Liver (tissue), 9 donors: ENCODE measurements around the gene EPHA5. TPM values are rescaled to one million over a fixed set of nuclear protein-coding genes. Genes with fewer than 3 reads are reported as not detected.

Experiments
- DNase-seq: peaks from one replicate; pipeline ENCODE4 v3.0.0-alpha.2; 2017; ENCODE audit warnings: low spot score
- H3K27ac ChIP-seq, 2 donors: one replicate each; pipeline ENCODE4 v1.7.0; 2013; ENCODE audit warnings: inconsistent platforms in 2 of 2, low read length in 2 of 2, control low read depth in 1 of 2, low read depth in 1 of 2, mild to moderate bottlenecking in 1 of 2
- H3K27me3 ChIP-seq, 4 donors: one replicate each; pipeline versions ENCODE4 v1.6.1 to v1.7.0; 2013; ENCODE audit warnings: low read length in 3 of 4, inconsistent platforms in 1 of 4, mild to moderate bottlenecking in 1 of 4, moderate library complexity in 1 of 4; ENCODE audit not compliant: control insufficient read depth in 4 of 4, insufficient read depth in 4 of 4
- H3K36me3 ChIP-seq, 4 donors: one replicate each; pipeline versions ENCODE4 v1.6.1 to v1.7.0; 2013; ENCODE audit warnings: low read length in 3 of 4, mild to moderate bottlenecking in 3 of 4, low read depth in 1 of 4, moderate library complexity in 1 of 4; ENCODE audit not compliant: control insufficient read depth in 4 of 4, insufficient read depth in 3 of 4
- H3K4me1 ChIP-seq, 4 donors: one replicate each; pipeline versions ENCODE4 v1.6.1 to v1.7.0; 2013; ENCODE audit warnings: low read length in 3 of 4, mild to moderate bottlenecking in 3 of 4, moderate library complexity in 1 of 4; ENCODE audit not compliant: control insufficient read depth in 4 of 4, insufficient read depth in 4 of 4
- H3K4me3 ChIP-seq, 3 donors: one replicate each; pipeline versions ENCODE4 v1.6.1 to v1.7.0; 2013; ENCODE audit warnings: low read length in 3 of 3, control low read depth in 1 of 3, low read depth in 1 of 3, mild to moderate bottlenecking in 1 of 3
- H3K9ac ChIP-seq, 2 donors: one replicate each; pipeline ENCODE4 v1.7.0; 2013; ENCODE audit warnings: low read length in 2 of 2, mild to moderate bottlenecking in 2 of 2, moderate library complexity in 2 of 2, control low read depth in 1 of 2, low read depth in 1 of 2
- H3K9me3 ChIP-seq, 4 donors: one replicate each; pipeline versions ENCODE4 v1.6.1 to v1.7.0; 2013; ENCODE audit warnings: low read length in 3 of 4; ENCODE audit not compliant: control insufficient read depth in 4 of 4
- ATF3 ChIP-seq: IDR thresholded peaks from 2 replicates; pipeline ENCODE4 v1.6.1; 2016; ENCODE audit warnings: antibody characterized with exemption
- CTCF ChIP-seq: fragments of 150-350 bp; IDR thresholded peaks from 2 replicates; pipeline ENCODE4 v1.5.1; 2017; ENCODE audit warnings: improper control_type of control experiment, low read depth, low read length; ENCODE audit not compliant: missing input control
- EGR1 ChIP-seq, 2 donors: IDR thresholded peaks; 2 replicates each; pipeline ENCODE4 v1.6.1; 2016 to 2018; ENCODE audit warnings: antibody characterized with exemption in 2 of 2, low read depth in 2 of 2
- FOXA1 ChIP-seq: IDR thresholded peaks from 2 replicates; pipeline ENCODE4 v1.6.1; 2016; ENCODE audit warnings: antibody characterized with exemption
- GABPA ChIP-seq, 2 donors: IDR thresholded peaks in 1 of 2; conservative IDR thresholded peaks in 1 of 2; 2 replicates each; pipeline ENCODE4 v1.6.1; 2016; ENCODE audit warnings: antibody characterized with exemption in 2 of 2, mild to moderate bottlenecking in 1 of 2, moderate library complexity in 1 of 2
- HNF4G ChIP-seq: IDR thresholded peaks from 2 replicates; pipeline ENCODE4 v1.6.1; 2016; ENCODE audit warnings: antibody characterized with exemption
- JUND ChIP-seq, 2 donors: IDR thresholded peaks; 2 replicates each; pipeline ENCODE4 v1.6.1; 2016; ENCODE audit warnings: antibody characterized with exemption in 2 of 2
- NR2F2 ChIP-seq: IDR thresholded peaks from 2 replicates; pipeline ENCODE4 v1.6.1; 2016; ENCODE audit warnings: antibody characterized with exemption
- RAD21 ChIP-seq, 2 donors: IDR thresholded peaks; 2 replicates each; pipeline ENCODE4 v1.6.1; 2016; ENCODE audit warnings: antibody characterized with exemption in 2 of 2, mild to moderate bottlenecking in 2 of 2
- REST ChIP-seq: IDR thresholded peaks from 2 replicates; pipeline ENCODE4 v1.6.1; 2016; ENCODE audit warnings: antibody characterized with exemption, mild to moderate bottlenecking
- SP1 ChIP-seq: IDR thresholded peaks from 2 replicates; pipeline ENCODE4 v1.6.1; 2018; ENCODE audit warnings: antibody characterized with exemption, mild to moderate bottlenecking
- TAF1 ChIP-seq: conservative IDR thresholded peaks from 2 replicates; pipeline ENCODE4 v1.6.1; 2016; ENCODE audit warnings: antibody characterized with exemption, mild to moderate bottlenecking
- YY1 ChIP-seq: IDR thresholded peaks from 2 replicates; pipeline ENCODE4 v1.6.1; 2016; ENCODE audit warnings: antibody characterized with exemption, mild to moderate bottlenecking
- ZBTB33 ChIP-seq: IDR thresholded peaks from 2 replicates; pipeline ENCODE4 v1.6.1; 2016; ENCODE audit warnings: antibody characterized with exemption
- WGBS: extraction: QIAGEN DNeasy Blood & Tissue Kit; methylation state at CpG from one replicate; pipeline ENCODE4 v1.1.7; 2013; 5-methylcytosine and 5-hydroxymethylcytosine counted together
- polyA plus RNA-seq, 2 donors: library from polyadenylated mRNA; stranded (reverse) in 1 of 2; unstranded in 1 of 2; fragments of 200-250 nt in 1 of 2; fragments of >200 nt in 1 of 2; fragmentation: Nextera tagmentation in 1 of 2; extraction: Ambion mirVana in 1 of 2; gene quantifications; one replicate each; pipeline versions ENCODE4 v1.2.1 to v1.2.3, GENCODE V29; 2013 to 2015
- total RNA-seq, 2 donors: library from RNA; depleted of rRNA; stranded (reverse); fragments of >200 nt; gene quantifications; one replicate each; pipeline ENCODE4 v1.2.3, GENCODE V29; 2014
- TF ChIP-seq, protein P1 (sequence below): IDR thresholded peaks from 2 replicates; pipeline ENCODE4 v1.6.1; 2016; ENCODE audit warnings: antibody characterized with exemption
- donor health status: healthy.
- donor health status: healthy.
- donor health status: healthy.
- donor health status: healthy.
- donor health status: healthy.

EPHA5 gene
- total and polyA plus RNA-seq, 4 donors = not detected

DNA sequence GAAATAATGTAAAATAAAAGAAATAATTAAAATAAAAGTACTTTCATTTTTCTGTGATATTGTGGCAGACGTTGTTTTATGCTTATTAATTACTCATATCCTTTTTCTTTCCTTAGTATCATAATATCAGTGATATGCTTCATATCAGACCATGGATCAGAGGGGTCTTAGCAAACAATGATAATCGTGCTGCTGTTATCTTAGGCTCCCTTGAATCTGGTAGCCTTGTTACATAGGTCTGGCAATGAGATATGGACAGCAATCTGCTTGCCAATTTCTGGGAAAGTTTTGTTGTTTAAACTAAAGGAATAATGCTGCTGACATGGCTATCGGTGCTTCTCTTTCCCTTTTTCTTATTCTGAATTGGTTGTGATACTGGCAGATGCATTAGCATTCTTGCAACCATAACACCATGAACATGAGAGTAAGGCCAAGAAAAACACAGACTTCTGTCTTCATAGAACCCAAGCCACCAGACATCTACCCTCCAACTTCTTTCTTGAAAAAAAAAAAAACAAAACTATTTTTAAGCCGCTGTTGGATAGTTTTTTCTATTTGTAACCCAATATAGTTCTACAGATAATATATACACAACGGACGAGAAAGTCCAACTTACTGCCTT, 16.4 kb downstream of the EPHA5 start:
- H3K27me3 ChIP-seq = no peaks in the 10 kb centered on the region
- TF ChIP-seq CTCF (no peak), JUND (IDR thresholded peaks at IDR 0.05) (no peak), REST (no peak), RAD21 (IDR thresholded peaks at IDR 0.05) (no peak), NR2F2 (no peak), ATF3 (no peak), GABPA (IDR thresholded peaks at IDR 0.05 in 1 of 2, conservative IDR thresholded peaks at IDR 0.05 in 1 of 2) (no peak), HNF4G (no peak), FOXA1 (no peak), SP1 (no peak), TAF1 (no peak), EGR1 (IDR thresholded peaks at IDR 0.05; ENCODE audit: low read depth in 2 of 2) (no peak)
- TF ChIP-seq, protein P1, sequence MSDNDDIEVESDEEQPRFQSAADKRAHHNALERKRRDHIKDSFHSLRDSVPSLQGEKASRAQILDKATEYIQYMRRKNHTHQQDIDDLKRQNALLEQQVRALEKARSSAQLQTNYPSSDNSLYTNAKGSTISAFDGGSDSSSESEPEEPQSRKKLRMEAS = no peak
- no peaks in the 10 kb centered on the region for H3K9me3 ChIP-seq
- H3K4me1 ChIP-seq = no peaks in the 10 kb centered on the region
- no peak overlapping the region for H3K4me3 ChIP-seq
- no peak for DNase-seq
- no peak overlapping the region for H3K27ac ChIP-seq
- no peaks in the 10 kb centered on the region for H3K36me3 ChIP-seq
- 66% methylated on average over 6 of the region's 6 CpGs for WGBS
- H3K9ac ChIP-seq = no peak overlapping the region

- Histone ChIP-seq H3K9ac (no peak overlapping the region), H3K36me3 (no peaks in the 10 kb centered on the region), H3K27me3 (no peaks in the 10 kb centered on the region), H3K27ac (no peak overlapping the region), H3K4me1 (no peaks in the 10 kb centered on the region), H3K9me3 (no peaks in the 10 kb centered on the region), H3K4me3 (no peak overlapping the region)
- TF ChIP-seq NR2F2 = no peak
- TF ChIP-seq ATF3 = no peak
- no peak for TF ChIP-seq TAF1
- TF ChIP-seq, protein P1 = no peak
- TF ChIP-seq YY1 = no peak
- no peak for TF ChIP-seq ZBTB33
- TF ChIP-seq FOXA1 = no peak
- no peak for TF ChIP-seq CTCF
- no peak for TF ChIP-seq HNF4G
- TF ChIP-seq GABPA (IDR thresholded peaks at IDR 0.05 in 1 of 2, conservative IDR thresholded peaks at IDR 0.05 in 1 of 2) = no peak
- DNase-seq = no peak
- WGBS = 50% methylated on average over 3 of the region's 3 CpGs
These were observed 18.5 kb downstream of the EPHA5 start for GRCh38 chr4:65651751-65652150.
